Measurements from ENCODE around the gene TTLL1. TPM values are rescaled to one million over a fixed set of nuclear protein-coding genes. Genes with fewer than 3 reads are reported as not detected.

The TTLL1 gene
- total and polyA plus RNA-seq, 9 of the 15 experiments (the other 6 are each of a cell fraction or from before 2014, with no cell fraction given) = 0.06 to 0.85 (median 0.17) TPM

DNA sequence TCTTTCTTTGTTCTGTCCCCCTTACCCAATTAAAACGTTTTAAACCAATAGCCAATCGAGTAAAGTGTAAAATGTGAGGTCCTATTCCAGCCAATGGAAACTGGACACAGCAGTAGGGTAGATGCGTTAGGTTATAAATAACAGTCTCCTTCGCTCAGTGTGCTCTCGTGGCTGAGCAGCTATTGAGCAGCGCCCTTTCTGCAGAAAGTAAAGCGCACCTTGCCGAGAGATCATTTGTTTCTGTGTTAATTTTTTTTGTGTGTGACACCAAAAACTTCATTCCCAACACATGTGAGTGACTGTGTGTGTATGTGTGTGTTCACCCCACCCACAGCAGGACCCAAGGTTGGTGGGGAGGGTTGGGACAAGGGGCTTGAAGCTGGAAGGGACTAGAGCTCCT lies 7.2 kb upstream of the TTLL1 start (continued):
- no peak for TF ChIP-seq ZNF696 (CRISPR knock-in tag; conservative IDR thresholded peaks at IDR 0.05)

DNA sequence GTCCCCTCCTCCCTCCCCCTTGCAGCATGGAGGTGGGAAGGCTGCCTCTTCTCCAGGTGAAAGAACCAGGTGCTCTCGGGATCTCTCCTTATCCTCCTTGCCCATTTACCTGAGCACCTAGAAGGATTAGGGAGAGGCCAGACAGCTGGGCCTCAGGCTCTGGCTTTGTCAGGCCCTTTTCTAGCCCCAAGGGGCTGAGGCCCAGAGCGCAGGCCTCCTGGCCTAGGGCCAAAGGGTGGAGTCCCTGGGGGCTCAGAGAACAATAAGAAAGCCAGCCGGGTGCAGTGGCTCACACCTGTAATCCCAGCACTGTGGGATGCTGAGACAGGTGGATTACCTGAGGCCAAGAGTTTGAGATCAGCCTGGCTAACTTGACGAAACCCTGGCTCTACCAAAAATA lies 5.4 kb upstream of the TTLL1 start:
- BruUV-seq (replicated peaks) = no TSS peak
- DNase-seq (ENCODE audit: extremely low read depth in 1 of 4, low spot score in 3 of 4) (no peak), FAIRE-seq (no peak), ATAC-seq (no peak)
- Histone ChIP-seq H3K9ac (ENCODE audit: insufficient read depth in 1 of 2, low read depth in 2 of 2, low read length in 2 of 2) (no peak overlapping the region), H2AFZ (ENCODE audit: low read depth, low read length) (no peak overlapping the region), H3K9me3 (replicated peaks; ENCODE audit: control insufficient read depth, insufficient read depth, low read depth, low read length) (no peaks in the 10 kb centered on the region), H3K27ac (ENCODE audit: extremely low read depth, low read depth, low read length) (no peak overlapping the region), H3K4me3 (no peak overlapping the region), H3K9me1 (ENCODE audit: control insufficient read depth, insufficient read depth, low read length) (no peaks in the 10 kb centered on the region), H4K20me1 (replicated peaks; ENCODE audit: control insufficient read depth, insufficient read depth, low read length) (no peaks in the 10 kb centered on the region), H3K4me2 (ENCODE audit: insufficient read depth, low read length) (no peak overlapping the region), H3K79me2 (ENCODE audit: control insufficient read depth, insufficient read depth, low read length) (no peaks in the 10 kb centered on the region), H3K36me3 (ENCODE audit: control insufficient read depth, insufficient read depth, low read length) (no peaks in the 10 kb centered on the region), H3K27me3 (ENCODE audit: control insufficient read depth in 2 of 2, insufficient read depth in 2 of 2, low read length in 2 of 2) (no peaks in the 10 kb centered on the region), H3K4me1 (replicated peaks in 1 of 2; ENCODE audit: control insufficient read depth in 2 of 2, insufficient read depth in 2 of 2, low read length in 2 of 2) (peaks cover 0 to 4% of the 10 kb centered on the region in 2 experiments; a peak in 4 of 5 replicates)
- POLR2A ChIA-PET = interaction anchor here (0.6 kb wide), 1 partner anchor 53 kb away, joined by 3 read pairs; no protein-coding TSS in a partner anchor
- WGBS (ENCODE audit: insufficient coverage, low coverage, missing lambda C conversion rate) = 23% methylated on average over 3 of the region's 4 CpGs
- intact Hi-C loops (cut with micrococcal nuclease) (no loop called here), in situ Hi-C loops (cut with MboI) (no loop called here)
- CTCF ChIA-PET (ENCODE audit: low intra/inter-chr PET ratio) = no interaction called here
- TF ChIP-seq MAFF (IDR thresholded peaks at IDR 0.05; ENCODE audit: low read length) (no peak), ZNF165 (CRISPR knock-in tag; IDR thresholded peaks at IDR 0.05; ENCODE audit: borderline replicate concordance) (no peak), SETDB1 (IDR thresholded peaks at IDR 0.05; ENCODE audit: low read length) (no peak), HNRNPH1 (optimal IDR thresholded peaks at IDR 0.05; ENCODE audit: low read depth, low read length) (no peak), TSC22D4 (tag; IDR thresholded peaks at IDR 0.05) (no peak)
- TF ChIP-seq, protein P1, sequence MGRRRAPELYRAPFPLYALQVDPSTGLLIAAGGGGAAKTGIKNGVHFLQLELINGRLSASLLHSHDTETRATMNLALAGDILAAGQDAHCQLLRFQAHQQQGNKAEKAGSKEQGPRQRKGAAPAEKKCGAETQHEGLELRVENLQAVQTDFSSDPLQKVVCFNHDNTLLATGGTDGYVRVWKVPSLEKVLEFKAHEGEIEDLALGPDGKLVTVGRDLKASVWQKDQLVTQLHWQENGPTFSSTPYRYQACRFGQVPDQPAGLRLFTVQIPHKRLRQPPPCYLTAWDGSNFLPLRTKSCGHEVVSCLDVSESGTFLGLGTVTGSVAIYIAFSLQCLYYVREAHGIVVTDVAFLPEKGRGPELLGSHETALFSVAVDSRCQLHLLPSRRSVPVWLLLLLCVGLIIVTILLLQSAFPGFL (CRISPR knock-in tag; IDR thresholded peaks at IDR 0.05) = no peak
- TF ChIP-seq, protein P2, sequence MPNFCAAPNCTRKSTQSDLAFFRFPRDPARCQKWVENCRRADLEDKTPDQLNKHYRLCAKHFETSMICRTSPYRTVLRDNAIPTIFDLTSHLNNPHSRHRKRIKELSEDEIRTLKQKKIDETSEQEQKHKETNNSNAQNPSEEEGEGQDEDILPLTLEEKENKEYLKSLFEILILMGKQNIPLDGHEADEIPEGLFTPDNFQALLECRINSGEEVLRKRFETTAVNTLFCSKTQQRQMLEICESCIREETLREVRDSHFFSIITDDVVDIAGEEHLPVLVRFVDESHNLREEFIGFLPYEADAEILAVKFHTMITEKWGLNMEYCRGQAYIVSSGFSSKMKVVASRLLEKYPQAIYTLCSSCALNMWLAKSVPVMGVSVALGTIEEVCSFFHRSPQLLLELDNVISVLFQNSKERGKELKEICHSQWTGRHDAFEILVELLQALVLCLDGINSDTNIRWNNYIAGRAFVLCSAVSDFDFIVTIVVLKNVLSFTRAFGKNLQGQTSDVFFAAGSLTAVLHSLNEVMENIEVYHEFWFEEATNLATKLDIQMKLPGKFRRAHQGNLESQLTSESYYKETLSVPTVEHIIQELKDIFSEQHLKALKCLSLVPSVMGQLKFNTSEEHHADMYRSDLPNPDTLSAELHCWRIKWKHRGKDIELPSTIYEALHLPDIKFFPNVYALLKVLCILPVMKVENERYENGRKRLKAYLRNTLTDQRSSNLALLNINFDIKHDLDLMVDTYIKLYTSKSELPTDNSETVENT (CRISPR knock-in tag; IDR thresholded peaks at IDR 0.05) = no peak
- TF ChIP-seq, protein P3, sequence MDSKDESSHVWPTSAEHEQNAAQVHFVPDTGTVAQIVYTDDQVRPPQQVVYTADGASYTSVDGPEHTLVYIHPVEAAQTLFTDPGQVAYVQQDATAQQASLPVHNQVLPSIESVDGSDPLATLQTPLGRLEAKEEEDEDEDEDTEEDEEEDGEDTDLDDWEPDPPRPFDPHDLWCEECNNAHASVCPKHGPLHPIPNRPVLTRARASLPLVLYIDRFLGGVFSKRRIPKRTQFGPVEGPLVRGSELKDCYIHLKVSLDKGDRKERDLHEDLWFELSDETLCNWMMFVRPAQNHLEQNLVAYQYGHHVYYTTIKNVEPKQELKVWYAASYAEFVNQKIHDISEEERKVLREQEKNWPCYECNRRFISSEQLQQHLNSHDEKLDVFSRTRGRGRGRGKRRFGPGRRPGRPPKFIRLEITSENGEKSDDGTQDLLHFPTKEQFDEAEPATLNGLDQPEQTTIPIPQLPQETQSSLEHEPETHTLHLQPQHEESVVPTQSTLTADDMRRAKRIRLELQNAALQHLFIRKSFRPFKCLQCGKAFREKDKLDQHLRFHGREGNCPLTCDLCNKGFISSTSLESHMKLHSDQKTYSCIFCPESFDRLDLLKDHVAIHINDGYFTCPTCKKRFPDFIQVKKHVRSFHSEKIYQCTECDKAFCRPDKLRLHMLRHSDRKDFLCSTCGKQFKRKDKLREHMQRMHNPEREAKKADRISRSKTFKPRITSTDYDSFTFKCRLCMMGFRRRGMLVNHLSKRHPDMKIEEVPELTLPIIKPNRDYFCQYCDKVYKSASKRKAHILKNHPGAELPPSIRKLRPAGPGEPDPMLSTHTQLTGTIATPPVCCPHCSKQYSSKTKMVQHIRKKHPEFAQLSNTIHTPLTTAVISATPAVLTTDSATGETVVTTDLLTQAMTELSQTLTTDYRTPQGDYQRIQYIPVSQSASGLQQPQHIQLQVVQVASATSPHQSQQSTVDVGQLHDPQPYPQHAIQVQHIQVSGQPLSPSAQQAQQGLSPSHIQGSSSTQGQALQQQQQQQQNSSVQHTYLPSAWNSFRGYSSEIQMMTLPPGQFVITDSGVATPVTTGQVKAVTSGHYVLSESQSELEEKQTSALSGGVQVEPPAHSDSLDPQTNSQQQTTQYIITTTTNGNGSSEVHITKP (IDR thresholded peaks at IDR 0.05; ENCODE audit: partially characterized antibody) = no peak
- TF ChIP-seq, protein P4, sequence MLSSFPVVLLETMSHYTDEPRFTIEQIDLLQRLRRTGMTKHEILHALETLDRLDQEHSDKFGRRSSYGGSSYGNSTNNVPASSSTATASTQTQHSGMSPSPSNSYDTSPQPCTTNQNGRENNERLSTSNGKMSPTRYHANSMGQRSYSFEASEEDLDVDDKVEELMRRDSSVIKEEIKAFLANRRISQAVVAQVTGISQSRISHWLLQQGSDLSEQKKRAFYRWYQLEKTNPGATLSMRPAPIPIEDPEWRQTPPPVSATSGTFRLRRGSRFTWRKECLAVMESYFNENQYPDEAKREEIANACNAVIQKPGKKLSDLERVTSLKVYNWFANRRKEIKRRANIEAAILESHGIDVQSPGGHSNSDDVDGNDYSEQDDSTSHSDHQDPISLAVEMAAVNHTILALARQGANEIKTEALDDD (IDR thresholded peaks at IDR 0.05) = no peak

Data from K562 (cell line).